Measurements from ENCODE around the gene SKIC3. TPM values are rescaled to one million over a fixed set of nuclear protein-coding genes. Genes with fewer than 3 reads are reported as not detected.
A peak's percentile ranks its signal among the peaks of the same experiment; 100 is the strongest.

Gene SKIC3
- total RNA-seq, 4 donors from 2014 or later, result 77.0 to 111 (median 91.2) TPM

DNA sequence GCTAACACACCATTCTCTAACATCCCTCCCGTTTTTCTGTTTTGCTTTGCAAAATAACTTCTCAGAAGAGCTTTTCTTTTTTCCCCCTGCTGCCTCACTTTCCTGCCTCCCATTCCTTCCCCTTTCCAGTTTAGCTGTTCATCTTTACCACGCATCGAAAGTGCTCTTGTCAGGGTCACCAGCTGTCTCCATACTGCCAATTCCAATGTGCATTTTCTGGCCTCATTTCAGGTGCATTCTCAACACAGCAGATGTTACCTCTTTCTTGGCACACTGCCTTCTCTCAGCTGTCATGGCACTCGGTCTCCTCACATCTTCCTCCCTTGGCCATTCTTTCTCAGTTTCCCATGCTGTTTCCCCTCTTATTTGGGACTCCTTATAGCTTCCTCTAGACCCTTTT is 9.7 kb upstream of the SKIC3 start:
- intact Hi-C loops (cut with DNase I), result no loop called here
- no peak for DNase-seq
- H3K36me3 ChIP-seq, result no peaks in the 10 kb centered on the region
- no peak overlapping the region for H3K27ac ChIP-seq
- no peaks in the 10 kb centered on the region for H3K27me3 ChIP-seq
- no peaks in the 10 kb centered on the region for H3K4me1 ChIP-seq
- no peak overlapping the region for H3K4me3 ChIP-seq (replicated peaks in 1 of 3)
- H3K9me3 ChIP-seq, result no peaks in the 10 kb centered on the region
- WGBS, 2 donors, result 81 to 83% methylated on average over 4 of the region's 4 CpGs
- TF ChIP-seq CTCF (IDR thresholded peaks at IDR 0.05) (no peak), POLR2A (IDR thresholded peaks at IDR 0.05) (no peak)

DNA sequence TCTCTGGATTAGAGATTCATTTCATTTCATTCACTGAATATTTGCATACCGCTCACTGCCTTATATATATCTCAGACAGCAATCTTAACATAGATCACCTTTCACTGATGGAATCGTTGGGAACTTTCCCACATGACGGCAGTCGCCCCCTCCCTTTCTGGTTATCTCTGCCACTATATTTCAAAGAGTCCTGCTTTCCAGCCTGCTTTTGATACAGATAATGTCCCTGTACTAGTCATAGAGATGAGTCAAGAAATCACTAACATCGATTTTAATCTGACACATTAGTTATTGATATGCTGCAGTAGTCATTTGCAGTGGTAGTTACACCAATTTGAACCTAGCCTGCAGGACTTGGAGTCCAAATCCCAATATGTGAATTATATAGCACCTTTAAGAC is 8.6 kb upstream of the SKIC3 start:
- no peak overlapping the region for H3K27ac ChIP-seq
- 93% methylated on average over 5 of the region's 5 CpGs for WGBS, 2 donors
- no peaks in the 10 kb centered on the region for H3K9me3 ChIP-seq
- TF ChIP-seq CTCF (IDR thresholded peaks at IDR 0.05) (no peak), POLR2A (IDR thresholded peaks at IDR 0.05) (no peak)
- H3K4me1 ChIP-seq, result no peaks in the 10 kb centered on the region
- H3K4me3 ChIP-seq (replicated peaks in 1 of 3), result no peak overlapping the region
- intact Hi-C loops (cut with DNase I), result no loop called here
- no peak for DNase-seq
- H3K36me3 ChIP-seq, result no peaks in the 10 kb centered on the region
- no peaks in the 10 kb centered on the region for H3K27me3 ChIP-seq

DNA sequence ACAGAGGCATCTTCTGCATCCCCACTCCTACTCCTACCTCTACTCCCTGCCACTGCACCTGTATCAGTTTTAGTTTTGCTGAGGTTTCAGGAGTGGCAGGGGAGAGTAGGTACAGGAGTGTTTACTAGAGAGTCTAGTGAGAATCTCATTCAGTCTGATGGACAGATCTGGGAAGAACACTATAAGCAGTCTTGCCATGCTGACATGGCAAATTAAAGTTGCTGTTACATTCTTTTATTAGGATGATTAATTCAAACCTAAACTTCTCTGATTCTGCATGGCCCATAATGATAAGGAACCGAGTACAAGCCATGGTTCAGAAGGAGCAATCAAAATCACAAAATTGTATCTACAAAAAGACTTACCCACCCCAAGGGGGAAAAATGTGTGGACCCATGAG is 7.5 kb upstream of the SKIC3 start:
- WGBS, 2 donors, result 85 to 87% methylated on average over 1 of the region's 1 CpG
- intact Hi-C loops (cut with DNase I), result no loop called here
- H3K36me3 ChIP-seq, result no peaks in the 10 kb centered on the region
- no peak overlapping the region for H3K27ac ChIP-seq
- no peak for DNase-seq
- no peaks in the 10 kb centered on the region for H3K27me3 ChIP-seq
- TF ChIP-seq CTCF (IDR thresholded peaks at IDR 0.05) (no peak), POLR2A (IDR thresholded peaks at IDR 0.05) (no peak)
- H3K9me3 ChIP-seq, result no peaks in the 10 kb centered on the region
- no peaks in the 10 kb centered on the region for H3K4me1 ChIP-seq
- H3K4me3 ChIP-seq (replicated peaks in 1 of 3), result no peak overlapping the region

- Histone ChIP-seq H3K4me1 (peaks cover 11 to 12% of the 10 kb centered on the region in 2 donors), H3K27ac (no peak overlapping the region), H3K36me3 (no peaks in the 10 kb centered on the region), H3K27me3 (no peaks in the 10 kb centered on the region), H3K9me3 (no peaks in the 10 kb centered on the region), H3K4me3 (replicated peaks in 1 of 3) (no peak overlapping the region)
- DNase-seq, result no peak
- TF ChIP-seq POLR2A (IDR thresholded peaks at IDR 0.05), result no peak
- no peak for TF ChIP-seq CTCF (IDR thresholded peaks at IDR 0.05)
- intact Hi-C loops (cut with DNase I), result no loop called here
- WGBS, 2 donors, result 92 to 95% methylated on average over 2 of the region's 2 CpGs
Observed at GRCh38 chr5:95557841-95558240, 3.1 kb upstream of the SKIC3 start.

GRCh38 chr5:95555553-95555952 is 776 bp upstream of the SKIC3 start:
- Histone ChIP-seq H3K36me3 (no peaks in the 10 kb centered on the region), H3K27me3 (no peaks in the 10 kb centered on the region), H3K4me1 (peaks cover 11 to 12% of the 10 kb centered on the region in 2 donors), H3K4me3 (replicated peaks in 1 of 3) (peak overlapping the region in 2 of 3 donors; percentile 14 to 64), H3K9me3 (no peaks in the 10 kb centered on the region), H3K27ac (peak overlapping the region; percentile 32 to 90 (median 89))
- no peak for TF ChIP-seq CTCF (IDR thresholded peaks at IDR 0.05)
- intact Hi-C loops (cut with DNase I), result no loop called here
- 0 to 1% methylated on average over 9 of the region's 9 CpGs for WGBS, 2 donors
- DNase-seq, result no peak

All from thyroid gland (tissue), 4 donors.